ENCODE data around the gene TACR1.

The TACR1 gene

DNA sequence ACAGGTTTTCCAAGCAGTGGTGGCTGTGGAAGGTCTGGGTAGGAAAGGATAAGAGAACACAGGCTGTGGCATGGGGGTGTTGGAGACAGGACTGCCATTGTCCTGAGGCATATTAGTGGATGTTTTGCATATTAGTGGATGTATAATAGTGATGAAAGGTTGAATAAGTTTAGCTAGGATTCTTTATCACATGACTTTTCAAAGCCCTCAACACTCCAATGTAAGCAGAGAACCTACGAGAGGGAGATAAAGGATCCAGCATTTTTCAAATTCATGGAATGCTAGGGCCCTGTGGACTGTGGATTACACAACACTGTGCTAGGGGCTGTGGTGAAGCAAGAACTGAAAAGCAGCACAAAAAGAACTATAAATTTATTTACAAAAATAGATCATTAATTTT, 177.6 kb downstream of the TACR1 start:
- no peak for TF ChIP-seq NFIC (IDR thresholded peaks at IDR 0.05)
- no peak for TF ChIP-seq YY1 (IDR thresholded peaks at IDR 0.05; ENCODE audit: low read depth)
- no peak for TF ChIP-seq EGR1 (IDR thresholded peaks at IDR 0.05)
- TF ChIP-seq TCF12 (IDR thresholded peaks at IDR 0.05; ENCODE audit: low read depth) = no peak
- TF ChIP-seq ZBTB7A (IDR thresholded peaks at IDR 0.05; ENCODE audit: low read depth) = no peak
- no peak for TF ChIP-seq FOXM1 (IDR thresholded peaks at IDR 0.05; ENCODE audit: borderline replicate concordance, low read depth)

DNA sequence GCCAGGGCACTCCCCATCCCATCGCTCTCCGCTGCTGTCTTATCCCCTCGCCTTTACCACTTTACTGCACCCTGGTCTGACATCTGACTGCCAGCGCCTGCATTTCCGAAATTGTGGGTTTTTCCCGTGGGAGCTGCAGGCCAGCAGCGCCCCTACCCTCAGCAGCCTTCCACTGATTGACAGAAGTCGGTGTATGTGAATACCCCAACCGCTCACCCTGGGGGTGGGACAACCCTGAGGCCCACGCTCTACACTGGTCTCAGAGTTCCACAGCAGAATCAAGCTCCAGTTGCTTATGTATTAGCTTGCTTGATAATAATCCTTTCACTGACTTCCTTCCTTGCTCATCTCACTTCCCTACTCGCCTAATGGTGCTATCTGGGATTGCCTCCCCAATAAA, 178.8 kb downstream of the TACR1 start:
- TF ChIP-seq EGR1 (IDR thresholded peaks at IDR 0.05) (no peak), TEAD4 (IDR thresholded peaks at IDR 0.05) (no peak), EP300 (IDR thresholded peaks at IDR 0.05; ENCODE audit: borderline replicate concordance) (no peak), FOXM1 (IDR thresholded peaks at IDR 0.05; ENCODE audit: borderline replicate concordance, low read depth) (no peak), TAF1 (IDR thresholded peaks at IDR 0.05; ENCODE audit: low read depth) (no peak), NFIC (IDR thresholded peaks at IDR 0.05) (no peak), ZBTB7A (IDR thresholded peaks at IDR 0.05; ENCODE audit: low read depth) (no peak), CEBPB (IDR thresholded peaks at IDR 0.05) (no peak), RAD21 (IDR thresholded peaks at IDR 0.05; ENCODE audit: low read depth) (no peak), TCF12 (IDR thresholded peaks at IDR 0.05; ENCODE audit: low read depth) (no peak), CREB1 (IDR thresholded peaks at IDR 0.05; ENCODE audit: low read depth) (no peak), YY1 (IDR thresholded peaks at IDR 0.05; ENCODE audit: low read depth) (no peak)
- TF ChIP-seq, protein P1, sequence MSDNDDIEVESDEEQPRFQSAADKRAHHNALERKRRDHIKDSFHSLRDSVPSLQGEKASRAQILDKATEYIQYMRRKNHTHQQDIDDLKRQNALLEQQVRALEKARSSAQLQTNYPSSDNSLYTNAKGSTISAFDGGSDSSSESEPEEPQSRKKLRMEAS (IDR thresholded peaks at IDR 0.05) = no peak
- TF ChIP-seq, protein P2, sequence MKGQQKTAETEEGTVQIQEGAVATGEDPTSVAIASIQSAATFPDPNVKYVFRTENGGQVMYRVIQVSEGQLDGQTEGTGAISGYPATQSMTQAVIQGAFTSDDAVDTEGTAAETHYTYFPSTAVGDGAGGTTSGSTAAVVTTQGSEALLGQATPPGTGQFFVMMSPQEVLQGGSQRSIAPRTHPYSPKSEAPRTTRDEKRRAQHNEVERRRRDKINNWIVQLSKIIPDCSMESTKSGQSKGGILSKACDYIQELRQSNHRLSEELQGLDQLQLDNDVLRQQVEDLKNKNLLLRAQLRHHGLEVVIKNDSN (IDR thresholded peaks at IDR 0.05) = no peak
- TF ChIP-seq, protein P3, sequence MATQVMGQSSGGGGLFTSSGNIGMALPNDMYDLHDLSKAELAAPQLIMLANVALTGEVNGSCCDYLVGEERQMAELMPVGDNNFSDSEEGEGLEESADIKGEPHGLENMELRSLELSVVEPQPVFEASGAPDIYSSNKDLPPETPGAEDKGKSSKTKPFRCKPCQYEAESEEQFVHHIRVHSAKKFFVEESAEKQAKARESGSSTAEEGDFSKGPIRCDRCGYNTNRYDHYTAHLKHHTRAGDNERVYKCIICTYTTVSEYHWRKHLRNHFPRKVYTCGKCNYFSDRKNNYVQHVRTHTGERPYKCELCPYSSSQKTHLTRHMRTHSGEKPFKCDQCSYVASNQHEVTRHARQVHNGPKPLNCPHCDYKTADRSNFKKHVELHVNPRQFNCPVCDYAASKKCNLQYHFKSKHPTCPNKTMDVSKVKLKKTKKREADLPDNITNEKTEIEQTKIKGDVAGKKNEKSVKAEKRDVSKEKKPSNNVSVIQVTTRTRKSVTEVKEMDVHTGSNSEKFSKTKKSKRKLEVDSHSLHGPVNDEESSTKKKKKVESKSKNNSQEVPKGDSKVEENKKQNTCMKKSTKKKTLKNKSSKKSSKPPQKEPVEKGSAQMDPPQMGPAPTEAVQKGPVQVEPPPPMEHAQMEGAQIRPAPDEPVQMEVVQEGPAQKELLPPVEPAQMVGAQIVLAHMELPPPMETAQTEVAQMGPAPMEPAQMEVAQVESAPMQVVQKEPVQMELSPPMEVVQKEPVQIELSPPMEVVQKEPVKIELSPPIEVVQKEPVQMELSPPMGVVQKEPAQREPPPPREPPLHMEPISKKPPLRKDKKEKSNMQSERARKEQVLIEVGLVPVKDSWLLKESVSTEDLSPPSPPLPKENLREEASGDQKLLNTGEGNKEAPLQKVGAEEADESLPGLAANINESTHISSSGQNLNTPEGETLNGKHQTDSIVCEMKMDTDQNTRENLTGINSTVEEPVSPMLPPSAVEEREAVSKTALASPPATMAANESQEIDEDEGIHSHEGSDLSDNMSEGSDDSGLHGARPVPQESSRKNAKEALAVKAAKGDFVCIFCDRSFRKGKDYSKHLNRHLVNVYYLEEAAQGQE (IDR thresholded peaks at IDR 0.05; ENCODE audit: low read depth) = no peak

DNA sequence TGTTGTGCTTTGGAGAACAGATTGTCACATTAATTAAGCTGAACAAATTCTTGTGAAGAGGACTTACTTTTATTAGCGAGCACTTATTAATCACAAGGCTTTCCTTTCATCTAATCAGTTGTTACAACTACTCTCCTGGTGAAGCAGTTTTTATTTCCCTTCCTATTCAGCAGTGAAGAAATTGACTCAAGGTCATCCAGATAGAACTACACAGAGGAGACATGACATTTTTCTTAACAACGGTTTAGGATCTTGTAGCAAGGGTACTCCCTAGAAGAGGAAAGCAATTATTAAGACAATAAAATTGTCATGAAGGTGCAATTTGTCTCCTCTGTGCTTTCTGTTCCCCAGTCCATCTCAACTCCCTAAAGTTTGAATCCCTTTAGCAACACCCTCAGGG, 179.5 kb downstream of the TACR1 start:
- TF ChIP-seq EGR1 (IDR thresholded peaks at IDR 0.05) = no peak
- TF ChIP-seq, protein P2 (IDR thresholded peaks at IDR 0.05) = no peak
- TF ChIP-seq TCF12 (IDR thresholded peaks at IDR 0.05; ENCODE audit: low read depth) = no peak
- TF ChIP-seq CREB1 (IDR thresholded peaks at IDR 0.05; ENCODE audit: low read depth) = no peak
- no peak for TF ChIP-seq TAF1 (IDR thresholded peaks at IDR 0.05; ENCODE audit: low read depth)
- TF ChIP-seq, protein P3 (IDR thresholded peaks at IDR 0.05; ENCODE audit: low read depth) = no peak
- no peak for TF ChIP-seq TEAD4 (IDR thresholded peaks at IDR 0.05)
- TF ChIP-seq EP300 (IDR thresholded peaks at IDR 0.05; ENCODE audit: borderline replicate concordance) = no peak
- no peak for TF ChIP-seq FOXM1 (IDR thresholded peaks at IDR 0.05; ENCODE audit: borderline replicate concordance, low read depth)
- no peak for TF ChIP-seq YY1 (IDR thresholded peaks at IDR 0.05; ENCODE audit: low read depth)
- no peak for TF ChIP-seq RAD21 (IDR thresholded peaks at IDR 0.05; ENCODE audit: low read depth)
- TF ChIP-seq CEBPB (IDR thresholded peaks at IDR 0.05) = no peak
- TF ChIP-seq NFIC (IDR thresholded peaks at IDR 0.05) = no peak

DNA sequence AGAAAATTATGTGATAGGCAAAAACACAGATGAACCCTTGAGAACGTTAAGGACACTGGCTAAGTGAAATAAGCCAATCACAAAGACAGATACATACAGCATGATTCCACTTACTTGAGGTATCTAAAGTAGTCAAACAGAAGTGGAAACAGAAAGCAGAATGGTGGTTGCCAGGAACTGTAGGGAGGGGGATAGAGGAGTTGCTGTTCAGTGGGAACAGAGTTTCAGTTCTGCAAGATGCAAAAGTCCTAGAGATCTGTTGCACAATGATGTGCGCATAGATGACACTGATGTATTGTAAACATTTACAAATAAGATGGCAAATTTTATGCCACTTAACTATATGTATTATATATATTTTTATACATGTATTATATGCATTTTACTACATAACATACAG, 181.2 kb downstream of the TACR1 start:
- TF ChIP-seq YY1 (IDR thresholded peaks at IDR 0.05; ENCODE audit: low read depth) (no peak), EP300 (IDR thresholded peaks at IDR 0.05; ENCODE audit: borderline replicate concordance) (no peak), TCF12 (IDR thresholded peaks at IDR 0.05; ENCODE audit: low read depth) (no peak), TAF1 (IDR thresholded peaks at IDR 0.05; ENCODE audit: low read depth) (no peak), ZBTB7A (IDR thresholded peaks at IDR 0.05; ENCODE audit: low read depth) (no peak), TEAD4 (IDR thresholded peaks at IDR 0.05) (no peak), FOXM1 (IDR thresholded peaks at IDR 0.05; ENCODE audit: borderline replicate concordance, low read depth) (no peak), RAD21 (IDR thresholded peaks at IDR 0.05; ENCODE audit: low read depth) (no peak), EGR1 (IDR thresholded peaks at IDR 0.05) (no peak), CEBPB (IDR thresholded peaks at IDR 0.05) (no peak)
- TF ChIP-seq, protein P1 (IDR thresholded peaks at IDR 0.05) = no peak
- TF ChIP-seq, protein P2 (IDR thresholded peaks at IDR 0.05) = no peak
- TF ChIP-seq, protein P3 (IDR thresholded peaks at IDR 0.05; ENCODE audit: low read depth) = no peak
